H1 (cell line): Measurements from ENCODE around the gene EMID1. TPM values are rescaled to one million over a fixed set of nuclear protein-coding genes. Genes with fewer than 3 reads are reported as not detected.

Experiments
- ATF3 ChIP-seq: IDR thresholded peaks from 2 replicates; pipeline ENCODE4 v1.6.1; 2011; ENCODE audit warnings: low read depth, mild to moderate bottlenecking, low read length; ENCODE audit not compliant: insufficient read depth
- BCL11A ChIP-seq, 2 experiments: IDR thresholded peaks; one replicate each; pipeline ENCODE4 v1.6.1; 2011; ENCODE audit warnings: low read depth in 2 of 2, low read length in 2 of 2, mild to moderate bottlenecking in 2 of 2
- BRCA1 ChIP-seq: IDR thresholded peaks from 2 replicates; pipeline ENCODE4 v1.6.1; 2012; ENCODE audit warnings: low read depth, low read length, improper control_type of control experiment
- FOSL1 ChIP-seq: IDR thresholded peaks from 2 replicates; pipeline ENCODE4 v1.6.1; 2011; ENCODE audit warnings: mild to moderate bottlenecking, low read depth, low read length, moderate library complexity; ENCODE audit not compliant: insufficient read depth
- polyA plus RNA-seq, 7 experiments: library from polyadenylated mRNA; depleted of rRNA in 3 of 7; stranded (reverse) in 5 of 7; unstranded in 2 of 7; fragments of >200 nt in 5 of 7; fragments of 200-250 nt in 2 of 7; gene quantifications; 1 replicate in 5 of 7; 2 replicates in 1 of 7; 4 replicates in 1 of 7; pipeline versions ENCODE4 v1.2.1 to v1.2.3, GENCODE V29; 2011 to 2013; ENCODE audit warnings: missing spikeins in 2 of 7, mixed read lengths in 2 of 7
- total RNA-seq: library from RNA; stranded (reverse); fragmentation: NEBNext Ultra II Directional; extraction: Animal tissue kit (Norgen Biotek cat#: 25700); gene quantifications from 2 replicates; pipeline ENCODE4 v1.2.1, GENCODE V29; 2021

EMID1 gene
- total and polyA plus RNA-seq, 2 of the 8 experiments (the other 6 are each of a cell fraction or from before 2014, with no cell fraction given): 3.9 to 7.4 TPM

GRCh38 chr22:29230972-29231875, 25.5 kb downstream of the EMID1 start (continued):
- TF ChIP-seq FOSL1 (no peak), ATF3 (no peak), BCL11A (IDR thresholded peaks at IDR 0.05; ENCODE audit: low read depth in 2 of 2, low read length in 2 of 2) (no peak), BRCA1 (no peak)
